HG03103 (cell line): ENCODE measurements around the gene SH2D2A.
"Not testable (repeated sequence)": the region's sequence is repeated elsewhere in the genome, so short reads cannot be mapped to it uniquely, and the experiment has no call there.

Experiments
- ATAC-seq: cut with Tn5 transposase; IDR thresholded peaks from one replicate; pipeline ENCODE4 v1.9.1; 2021; ENCODE audit warnings: low read depth; ENCODE audit not compliant: unreplicated experiment

SH2D2A gene

DNA sequence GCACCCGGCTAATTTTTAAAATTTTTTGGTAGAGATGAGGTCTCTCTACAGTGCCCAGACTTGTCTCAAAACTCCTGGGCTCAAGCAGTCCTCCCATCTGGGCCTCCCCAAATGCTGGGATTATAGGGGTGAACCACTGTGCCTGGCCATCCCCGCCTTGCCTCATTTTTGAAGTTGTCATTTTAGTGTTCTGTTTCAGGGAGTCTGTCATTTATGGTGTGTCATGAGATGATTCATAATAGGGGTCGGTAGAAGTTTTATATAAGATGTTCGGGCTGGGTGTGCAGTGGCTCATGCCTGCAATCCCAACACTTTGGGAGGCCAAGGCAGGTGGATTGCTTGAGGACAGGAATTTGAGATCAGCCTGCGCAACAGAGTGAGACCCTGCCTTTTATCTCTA is 40.8 kb downstream of the SH2D2A start:
- no peak for ATAC-seq

DNA sequence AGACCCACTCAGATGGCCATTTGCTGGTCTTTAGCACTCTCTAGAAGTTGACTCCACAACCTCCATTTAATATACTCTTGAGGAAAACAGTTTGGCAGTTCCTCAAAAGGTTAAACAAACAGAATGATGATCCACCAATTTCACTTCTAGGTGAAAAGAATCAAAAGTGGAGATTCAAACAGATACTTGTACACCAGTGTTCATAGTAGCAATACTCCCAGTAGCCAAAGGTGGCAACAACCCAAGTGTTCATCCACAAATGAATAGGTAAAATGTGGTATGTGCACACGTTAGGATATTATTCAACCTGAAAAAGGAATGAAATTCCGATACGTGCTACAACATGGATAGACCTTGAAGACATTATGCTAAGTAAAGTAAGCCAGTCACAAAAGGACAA is 43.0 kb downstream of the SH2D2A start:
- no peak for ATAC-seq

DNA sequence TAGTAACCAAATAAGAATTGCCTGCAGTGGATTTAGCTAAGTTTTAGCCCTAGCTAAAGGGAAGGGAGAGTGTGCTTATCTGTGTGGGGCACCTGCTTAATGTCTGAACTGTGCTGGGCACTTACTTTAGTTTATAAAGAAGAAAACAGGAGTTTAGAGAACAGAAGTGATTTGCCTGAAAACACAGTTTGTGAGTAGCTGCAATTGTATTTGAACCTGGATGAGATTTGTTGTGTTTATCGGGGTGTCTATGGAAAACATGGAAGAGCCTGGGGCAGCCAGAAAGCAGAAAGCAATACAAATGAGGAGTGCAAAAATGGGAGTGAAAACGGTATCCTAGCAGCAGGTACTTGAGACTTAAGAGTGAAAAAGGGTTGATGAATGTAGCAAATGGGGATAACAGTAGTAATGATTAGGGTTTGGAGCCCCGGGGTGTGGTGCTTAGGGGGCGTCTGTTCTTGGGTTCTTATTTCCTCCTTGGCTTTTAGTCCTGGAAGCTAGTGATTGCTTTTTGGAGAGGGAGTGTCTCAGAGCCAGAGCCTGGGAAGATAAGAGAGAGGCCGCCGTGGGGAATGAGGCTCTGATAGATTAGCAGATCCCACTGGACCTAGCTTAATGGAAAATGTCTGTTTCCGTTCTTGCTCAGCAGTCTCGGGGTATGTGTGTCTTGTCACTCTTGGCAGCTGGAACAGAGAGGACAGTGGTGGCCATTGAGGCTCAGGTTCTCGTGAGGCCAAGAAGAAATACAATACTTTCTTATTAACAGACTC is 43.7 kb downstream of the SH2D2A start:
- ATAC-seq, result no peak

DNA sequence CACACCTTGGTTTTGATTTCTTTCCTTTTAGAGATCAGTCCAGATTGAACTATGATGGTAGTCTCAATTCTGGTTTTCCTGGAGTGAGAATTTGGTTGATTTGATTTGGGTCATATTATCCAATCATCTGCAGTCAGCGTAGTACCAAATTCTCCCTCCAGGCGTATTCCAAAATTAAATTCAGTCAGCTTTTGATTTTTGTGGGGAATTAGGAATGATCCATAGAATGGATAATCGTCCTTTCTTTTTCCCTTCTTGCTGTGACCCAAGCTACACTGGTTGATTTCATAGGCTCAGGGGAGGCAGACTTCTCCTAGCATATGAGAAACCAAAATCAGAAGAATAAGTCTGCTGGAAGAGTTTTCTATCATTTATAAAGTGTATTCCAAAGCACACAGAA is 44.4 kb downstream of the SH2D2A start:
- ATAC-seq, result no peak

DNA sequence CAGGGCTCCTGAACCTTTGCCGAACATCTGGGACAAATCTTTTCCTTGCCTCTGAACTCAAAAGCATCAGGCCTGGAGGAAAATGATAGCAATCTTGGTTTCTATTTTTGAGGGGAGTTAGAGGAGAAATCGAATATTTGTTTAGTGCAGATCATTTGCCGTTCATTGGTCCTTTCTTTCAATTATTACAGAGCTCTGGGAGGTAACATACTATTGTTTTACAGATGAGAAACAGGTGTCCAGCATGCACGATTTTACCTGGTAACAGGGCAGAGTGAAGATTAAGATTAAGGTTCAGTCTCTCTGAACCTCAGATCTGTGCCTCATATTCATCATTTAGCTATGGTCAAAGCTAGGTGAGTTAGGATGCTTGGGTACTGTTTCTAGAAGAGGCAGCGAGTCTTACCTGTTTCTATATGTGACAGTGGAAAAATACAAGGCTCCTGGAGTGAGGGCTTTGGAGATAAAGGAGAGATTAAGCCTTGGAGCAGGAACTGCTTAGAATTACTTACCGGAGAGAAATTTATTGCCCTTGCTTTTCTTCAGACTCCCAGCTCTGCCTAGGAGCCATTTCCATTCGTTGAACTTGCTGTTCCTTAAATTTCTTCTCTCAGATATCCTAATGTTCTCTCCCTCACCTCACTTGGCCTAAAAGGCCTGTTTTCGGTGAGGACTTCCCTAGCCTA is 47.9 kb downstream of the SH2D2A start:
- ATAC-seq, result no peak

DNA sequence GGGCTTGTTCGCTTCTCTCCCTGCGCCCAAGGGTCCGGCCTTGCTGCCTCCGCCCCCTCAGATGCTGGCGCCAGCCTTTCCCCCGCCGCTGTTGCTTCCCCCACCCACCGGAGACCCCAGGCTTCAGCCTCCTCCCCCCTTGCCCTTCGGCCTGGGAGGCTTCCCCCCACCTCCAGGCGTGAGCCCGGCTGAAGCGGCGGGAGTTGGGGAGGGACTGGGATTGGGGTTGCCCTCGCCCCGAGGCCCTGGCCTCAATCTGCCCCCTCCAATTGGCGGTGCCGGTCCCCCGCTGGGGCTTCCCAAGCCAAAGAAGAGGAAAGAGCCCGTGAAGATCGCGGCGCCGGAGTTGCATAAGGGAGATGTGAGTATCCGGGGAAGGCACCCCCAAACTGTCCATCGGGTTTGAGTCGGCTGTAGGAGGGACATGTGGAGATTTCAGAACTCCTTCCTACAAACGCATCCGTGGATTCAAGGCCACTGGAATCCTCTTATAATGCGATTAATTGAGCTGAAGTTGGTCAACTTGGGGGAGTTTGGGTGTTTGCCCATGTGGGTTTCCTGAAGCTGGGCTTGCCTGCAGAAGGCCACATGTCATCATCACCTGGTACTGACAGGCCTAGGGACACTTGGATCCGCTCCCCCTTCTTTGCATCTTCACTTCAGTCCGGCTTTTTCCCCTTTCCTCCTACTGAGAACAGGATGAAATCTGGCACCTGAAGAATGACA is 48.6 kb downstream of the SH2D2A start:
- no peak for ATAC-seq

DNA sequence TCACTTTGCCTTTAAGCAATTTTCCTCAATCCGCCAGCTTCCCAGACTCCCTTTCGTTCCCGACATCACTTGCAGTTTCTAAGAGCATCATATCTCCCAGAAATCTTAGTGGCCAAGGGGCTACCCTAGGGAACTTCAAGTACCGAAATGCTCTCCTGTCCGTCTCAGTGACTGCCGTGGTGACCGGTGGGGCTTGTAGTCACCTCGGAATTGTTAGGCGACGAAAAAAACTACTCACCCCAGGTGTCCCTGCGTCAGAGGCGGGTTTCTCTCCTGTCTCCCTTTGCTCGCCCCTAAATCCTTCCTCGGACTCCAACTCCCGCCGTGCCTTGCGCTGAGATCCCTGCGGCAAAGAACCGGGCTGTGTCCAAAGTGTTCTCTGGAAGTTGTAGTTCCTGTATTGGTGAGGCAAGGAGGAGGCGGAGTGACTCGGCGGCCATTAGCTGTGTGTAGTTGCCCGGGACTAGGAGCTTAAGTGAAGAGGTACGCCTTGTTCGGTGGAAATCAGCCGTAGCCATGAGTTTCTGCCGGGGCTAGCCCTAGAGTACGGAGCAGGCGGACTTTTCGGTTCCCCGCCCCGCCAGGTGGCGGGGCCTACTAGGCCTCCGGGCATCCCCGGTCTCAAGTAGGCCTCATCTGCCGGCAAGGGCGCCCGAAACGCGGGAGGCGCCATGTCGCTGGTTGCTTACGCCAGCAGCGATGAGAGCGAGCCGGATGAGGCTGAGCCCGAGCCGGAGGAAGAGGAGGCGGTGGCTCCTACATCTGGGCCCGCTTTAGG is 49.4 kb downstream of the SH2D2A start, which contains the start of gene PRCC:
TSS of gene PRCC (plus strand) at position 435 of the 778 bp plus-strand sequence. CDS start at position 672, 237 bp downstream.
- ATAC-seq, result peak; percentile 91

DNA sequence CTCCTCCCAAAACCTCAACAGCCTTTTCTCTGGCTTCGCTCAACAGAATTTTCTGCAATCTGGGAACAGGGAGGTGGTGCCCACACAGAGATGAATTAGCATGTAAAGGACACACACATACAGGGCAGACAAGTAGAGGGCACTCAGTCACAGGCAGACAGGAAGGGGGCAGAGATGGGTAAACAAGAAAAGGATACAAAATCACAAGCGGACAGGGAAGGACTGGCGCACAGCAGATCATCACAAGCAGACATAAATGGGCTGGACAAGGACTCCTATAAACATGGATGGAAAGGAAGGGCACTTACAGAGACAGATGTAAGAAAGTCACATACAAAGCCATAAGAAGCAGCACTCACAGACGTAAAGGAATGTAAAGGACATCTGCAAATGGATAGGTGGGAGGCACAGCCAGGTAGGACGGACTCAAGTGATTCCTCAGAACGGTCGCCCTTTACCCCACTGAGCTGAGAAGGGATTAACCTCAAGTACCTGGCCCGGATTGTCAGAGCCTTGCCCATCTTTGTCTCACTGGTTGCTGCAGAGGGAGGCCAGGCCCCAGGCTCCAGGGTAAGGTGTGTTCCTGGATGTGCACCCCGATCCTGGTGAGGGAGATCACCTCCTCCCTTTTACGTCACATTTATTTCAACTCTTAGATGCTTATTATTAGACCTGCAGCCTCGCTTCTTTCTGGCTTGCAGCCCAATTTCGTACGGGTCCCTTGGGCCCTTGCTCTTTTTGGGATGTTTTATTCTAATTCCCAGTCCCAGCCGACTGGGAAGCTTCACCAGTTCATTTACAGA is 50.1 kb downstream of the SH2D2A start:
- ATAC-seq, result peak; percentile 17

DNA sequence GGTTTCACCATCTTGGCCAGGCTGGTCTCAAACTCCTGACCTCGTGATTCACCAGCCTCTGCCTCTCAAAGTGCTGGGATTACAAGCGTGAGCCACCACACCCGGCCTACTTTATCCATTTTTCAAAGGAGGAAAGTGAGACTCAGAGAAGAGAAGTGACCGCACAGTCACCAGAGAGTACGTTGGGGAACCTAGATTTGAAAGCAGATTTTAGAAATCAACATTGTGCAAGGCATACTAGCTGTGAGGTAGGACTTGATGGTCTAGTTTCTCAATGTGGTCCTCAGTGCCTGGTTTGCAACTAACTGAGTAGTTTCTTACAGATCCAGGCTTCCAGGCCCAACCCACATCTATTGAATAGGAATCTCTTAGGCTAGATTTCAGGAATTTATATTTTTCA is 51.0 kb downstream of the SH2D2A start:
- no peak for ATAC-seq

DNA sequence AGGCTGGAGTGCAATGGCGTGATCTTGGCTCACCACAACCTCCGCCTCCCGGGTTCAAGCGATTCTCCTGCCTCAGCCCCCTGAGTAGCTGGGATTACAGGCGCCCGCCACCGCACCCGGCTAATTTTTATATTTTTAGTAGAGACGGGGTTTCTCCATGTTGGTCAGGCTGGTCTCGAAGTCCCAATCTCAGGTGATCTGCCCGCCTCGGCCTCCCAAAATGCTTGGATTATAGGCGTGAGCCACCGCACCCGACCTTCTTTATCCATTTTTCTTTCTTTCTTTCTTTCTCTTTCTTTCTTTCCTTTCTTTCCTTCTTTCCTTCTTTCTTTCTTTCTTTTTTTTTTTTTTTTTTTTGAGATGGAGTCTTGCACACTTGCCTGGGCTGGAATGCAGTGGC is 51.5 kb downstream of the SH2D2A start:
- ATAC-seq, result not testable (repeated sequence)

DNA sequence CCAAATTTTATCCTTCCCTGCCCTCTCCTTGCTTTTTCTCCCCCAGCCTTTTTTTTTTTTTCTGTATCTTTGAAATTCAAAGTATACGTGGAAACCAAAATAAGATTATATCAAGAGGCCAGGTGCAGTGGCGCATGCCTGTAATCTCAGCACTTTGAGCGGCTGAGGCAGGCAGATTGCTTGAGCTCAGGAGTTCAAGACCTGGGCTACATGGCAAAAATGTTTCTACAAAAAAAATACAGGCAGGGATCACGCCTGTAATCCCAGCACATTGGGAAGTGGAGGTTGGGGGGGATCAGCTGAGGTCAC is 55.9 kb downstream of the SH2D2A start:
- ATAC-seq, result no peak

DNA sequence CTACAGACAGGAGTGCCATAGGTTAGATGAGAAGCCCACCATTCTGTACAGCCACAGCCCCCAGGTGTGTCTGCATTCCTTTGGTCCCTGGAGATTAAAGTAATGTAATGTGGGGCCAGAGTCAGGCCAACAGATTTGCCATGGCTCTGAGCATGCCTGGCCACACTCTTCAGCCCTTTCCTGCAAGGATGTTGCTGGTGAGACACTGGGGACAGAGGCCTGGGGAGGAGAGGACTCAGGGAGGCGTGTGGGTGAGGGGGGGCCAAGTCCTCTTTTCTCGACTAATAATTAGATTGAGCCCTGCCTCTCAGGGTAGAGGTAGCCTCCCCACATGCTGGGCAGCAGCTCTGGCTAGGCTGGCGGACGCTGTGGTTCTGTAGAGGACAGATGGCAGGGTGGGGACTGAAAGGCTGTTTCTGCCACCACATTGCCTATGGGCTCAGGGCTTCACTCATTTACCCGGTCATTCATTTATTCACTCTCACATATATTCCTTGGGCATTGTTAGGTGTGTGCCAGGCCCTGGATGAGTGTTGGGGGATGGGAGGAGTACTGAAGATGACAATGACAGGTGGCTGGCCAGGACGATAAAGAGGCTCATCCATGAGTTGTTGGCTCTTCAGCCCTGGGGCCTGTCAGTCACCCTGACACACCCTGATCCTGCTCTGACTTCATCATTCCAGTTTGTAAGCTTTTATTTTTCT is 56.4 kb downstream of the SH2D2A start:
- ATAC-seq, result no peak

DNA sequence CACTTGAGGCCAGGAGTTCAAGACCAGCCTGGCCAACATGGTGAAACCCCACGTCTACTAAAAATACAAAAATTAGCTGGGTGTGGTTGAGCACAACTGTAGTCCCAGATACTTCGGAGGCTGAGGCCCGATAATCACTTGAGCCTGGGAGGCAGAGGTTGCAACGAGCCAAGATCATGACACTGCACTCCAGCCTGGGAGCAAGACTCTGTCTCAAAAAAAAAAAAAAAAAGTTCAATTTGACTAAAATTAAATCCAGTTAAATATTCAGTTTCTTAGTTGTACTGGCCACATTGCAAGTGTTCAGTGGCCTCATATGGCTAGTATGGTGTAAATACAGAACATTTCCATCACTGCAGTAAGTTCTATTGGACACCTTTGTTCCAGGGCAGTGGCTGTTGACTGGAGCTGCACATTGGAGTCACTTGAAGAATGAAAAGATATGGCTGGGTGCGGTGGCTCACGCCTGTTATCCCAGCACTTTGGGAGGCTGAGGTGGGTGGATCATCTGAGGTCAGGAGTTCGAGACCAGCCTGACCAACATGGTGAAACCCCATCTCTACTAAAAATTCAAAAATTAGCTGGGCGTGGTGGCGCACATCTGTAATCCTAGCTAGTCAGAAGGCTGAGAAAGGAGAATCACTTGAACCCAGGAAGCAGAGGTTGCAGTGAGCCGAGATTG is 58.9 kb downstream of the SH2D2A start:
- ATAC-seq, result not testable (repeated sequence)

DNA sequence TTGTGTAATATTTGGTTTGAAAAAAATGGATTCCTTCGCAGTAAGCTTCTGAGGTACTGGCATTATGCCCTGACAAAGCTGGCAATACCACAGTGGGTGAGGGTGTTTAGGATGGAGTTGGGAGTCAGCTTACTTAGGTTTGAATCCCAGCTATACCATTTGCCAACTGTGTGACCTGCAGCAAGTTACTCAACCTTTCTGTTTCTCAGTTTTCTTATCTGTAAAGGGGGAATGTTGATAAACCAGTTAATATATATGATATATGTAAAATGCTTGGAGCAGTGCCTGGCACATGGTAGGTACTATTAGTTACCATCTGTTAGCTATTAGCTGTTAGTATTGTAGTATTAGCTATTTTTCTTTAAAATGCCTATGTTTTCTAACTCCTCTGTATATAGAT is 60.3 kb downstream of the SH2D2A start:
- ATAC-seq, result no peak
